ENCODE measurements around the gene NAV3.

DNA sequence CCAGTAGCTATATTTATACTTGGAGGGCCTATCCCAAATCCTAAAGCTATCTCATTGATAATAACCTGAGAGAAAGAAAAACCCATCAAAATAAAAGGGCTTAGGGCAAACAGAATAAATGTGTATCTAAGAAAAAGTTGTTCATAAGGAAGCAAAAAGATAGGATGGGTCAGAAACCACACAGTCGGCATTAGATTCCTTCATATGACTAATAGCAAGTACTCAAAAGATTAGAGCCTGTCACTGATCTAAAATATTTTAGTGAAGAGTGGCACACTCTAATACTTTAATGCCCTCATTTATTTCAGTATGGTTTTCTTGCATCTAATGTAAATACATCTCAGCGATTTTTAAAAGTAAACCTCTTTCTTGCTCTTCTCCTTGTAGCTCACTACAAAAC lies 17.1 kb upstream of the NAV3 start:
- TF ChIP-seq, protein P1, sequence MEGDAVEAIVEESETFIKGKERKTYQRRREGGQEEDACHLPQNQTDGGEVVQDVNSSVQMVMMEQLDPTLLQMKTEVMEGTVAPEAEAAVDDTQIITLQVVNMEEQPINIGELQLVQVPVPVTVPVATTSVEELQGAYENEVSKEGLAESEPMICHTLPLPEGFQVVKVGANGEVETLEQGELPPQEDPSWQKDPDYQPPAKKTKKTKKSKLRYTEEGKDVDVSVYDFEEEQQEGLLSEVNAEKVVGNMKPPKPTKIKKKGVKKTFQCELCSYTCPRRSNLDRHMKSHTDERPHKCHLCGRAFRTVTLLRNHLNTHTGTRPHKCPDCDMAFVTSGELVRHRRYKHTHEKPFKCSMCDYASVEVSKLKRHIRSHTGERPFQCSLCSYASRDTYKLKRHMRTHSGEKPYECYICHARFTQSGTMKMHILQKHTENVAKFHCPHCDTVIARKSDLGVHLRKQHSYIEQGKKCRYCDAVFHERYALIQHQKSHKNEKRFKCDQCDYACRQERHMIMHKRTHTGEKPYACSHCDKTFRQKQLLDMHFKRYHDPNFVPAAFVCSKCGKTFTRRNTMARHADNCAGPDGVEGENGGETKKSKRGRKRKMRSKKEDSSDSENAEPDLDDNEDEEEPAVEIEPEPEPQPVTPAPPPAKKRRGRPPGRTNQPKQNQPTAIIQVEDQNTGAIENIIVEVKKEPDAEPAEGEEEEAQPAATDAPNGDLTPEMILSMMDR (IDR thresholded peaks at IDR 0.05) = no peak
- no peak for TF ChIP-seq POLR2A (IDR thresholded peaks at IDR 0.05)
